HG03196 (cell line): ENCODE measurements around the gene ZNF124.
A peak's percentile ranks its signal among the peaks of the same experiment; 100 is the strongest.
"Not testable (repeated sequence)": the region's sequence is repeated elsewhere in the genome, so short reads cannot be mapped to it uniquely, and the experiment has no call there.

Experiments used
- ATAC-seq: cut with Tn5 transposase; IDR thresholded peaks from one replicate; pipeline ENCODE4 v1.9.1; 2021; ENCODE audit not compliant: unreplicated experiment

ZNF124 gene

GRCh38 chr1:247173431-247173830 lies 1.6 kb upstream of the ZNF124 start:
- no peak for ATAC-seq

- no peak for ATAC-seq
Measured at GRCh38 chr1:247172996-247173395, 1.2 kb upstream of the ZNF124 start.

- ATAC-seq: peak; percentile 45
Measured at GRCh38 chr1:247171443-247171842, 377 bp downstream of the ZNF124 start.

GRCh38 chr1:247165674-247166073 lies 6.1 kb downstream of the ZNF124 start:
- no peak for ATAC-seq

GRCh38 chr1:247164694-247165093 lies 7.1 kb downstream of the ZNF124 start:
- no peak for ATAC-seq

- no peak for ATAC-seq
Measured at GRCh38 chr1:247156787-247157232, 15.0 kb downstream of the ZNF124 start.

- no peak for ATAC-seq
Measured at GRCh38 chr1:247147781-247148180, 24.0 kb downstream of the ZNF124 start.

GRCh38 chr1:247147120-247147519 lies 24.7 kb downstream of the ZNF124 start:
- not testable (repeated sequence) for ATAC-seq

- no peak for ATAC-seq
Measured at GRCh38 chr1:247146671-247147070, 25.1 kb downstream of the ZNF124 start.

- ATAC-seq: no peak
Measured at GRCh38 chr1:247145279-247145678, 26.5 kb downstream of the ZNF124 start.

- ATAC-seq: not testable (repeated sequence)
Measured at GRCh38 chr1:247139557-247139956, 32.3 kb downstream of the ZNF124 start.

GRCh38 chr1:247131236-247131635 lies 40.6 kb downstream of the ZNF124 start:
- no peak for ATAC-seq

GRCh38 chr1:247127519-247128282 lies 44.1 kb downstream of the ZNF124 start:
- not testable (repeated sequence) for ATAC-seq

- peak; percentile 48 for ATAC-seq
Measured at GRCh38 chr1:247126601-247127000, 45.2 kb downstream of the ZNF124 start.

GRCh38 chr1:247126166-247126565 lies 45.7 kb downstream of the ZNF124 start:
- peak; percentile 99 for ATAC-seq

- no peak for ATAC-seq
Measured at GRCh38 chr1:247121382-247121781, 50.4 kb downstream of the ZNF124 start.

- not testable (repeated sequence) for ATAC-seq
Measured at GRCh38 chr1:247120408-247120668, 51.5 kb downstream of the ZNF124 start.

GRCh38 chr1:247119600-247120407 lies 52.0 kb downstream of the ZNF124 start:
- no peak for ATAC-seq

- ATAC-seq: no peak
Measured at GRCh38 chr1:247118946-247119446, 52.8 kb downstream of the ZNF124 start.

GRCh38 chr1:247115545-247115944 lies 56.3 kb downstream of the ZNF124 start:
- ATAC-seq: no peak

GRCh38 chr1:247115141-247115510 lies 56.7 kb downstream of the ZNF124 start:
- no peak for ATAC-seq
